Measurements from ENCODE around the gene AJM1.
"Not testable (repeated sequence)": the region's sequence is repeated elsewhere in the genome, so short reads cannot be mapped to it uniquely, and the experiment has no call there.

DNA sequence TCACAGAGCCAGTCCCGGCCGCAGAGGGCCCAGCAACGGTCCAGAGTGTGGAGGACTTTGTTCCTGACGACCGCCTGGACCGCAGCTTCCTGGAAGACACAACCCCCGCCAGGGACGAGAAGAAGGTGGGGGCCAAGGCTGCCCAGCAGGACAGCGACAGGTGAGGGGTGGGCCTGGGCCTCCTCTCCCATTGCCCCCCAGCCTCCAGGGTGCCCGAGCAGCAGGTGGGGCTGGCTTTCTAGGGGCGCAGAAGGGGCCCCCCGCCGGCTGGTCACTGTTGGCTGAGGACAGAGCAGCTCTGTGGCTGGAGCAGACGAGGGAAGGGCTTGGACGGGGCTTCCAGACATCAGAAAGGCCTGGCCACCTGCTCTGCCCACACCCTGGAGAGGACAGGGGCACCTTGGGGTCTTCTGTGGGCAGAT lies 4.4 kb upstream of the AJM1 start:
- TF ChIP-seq, protein P1, sequence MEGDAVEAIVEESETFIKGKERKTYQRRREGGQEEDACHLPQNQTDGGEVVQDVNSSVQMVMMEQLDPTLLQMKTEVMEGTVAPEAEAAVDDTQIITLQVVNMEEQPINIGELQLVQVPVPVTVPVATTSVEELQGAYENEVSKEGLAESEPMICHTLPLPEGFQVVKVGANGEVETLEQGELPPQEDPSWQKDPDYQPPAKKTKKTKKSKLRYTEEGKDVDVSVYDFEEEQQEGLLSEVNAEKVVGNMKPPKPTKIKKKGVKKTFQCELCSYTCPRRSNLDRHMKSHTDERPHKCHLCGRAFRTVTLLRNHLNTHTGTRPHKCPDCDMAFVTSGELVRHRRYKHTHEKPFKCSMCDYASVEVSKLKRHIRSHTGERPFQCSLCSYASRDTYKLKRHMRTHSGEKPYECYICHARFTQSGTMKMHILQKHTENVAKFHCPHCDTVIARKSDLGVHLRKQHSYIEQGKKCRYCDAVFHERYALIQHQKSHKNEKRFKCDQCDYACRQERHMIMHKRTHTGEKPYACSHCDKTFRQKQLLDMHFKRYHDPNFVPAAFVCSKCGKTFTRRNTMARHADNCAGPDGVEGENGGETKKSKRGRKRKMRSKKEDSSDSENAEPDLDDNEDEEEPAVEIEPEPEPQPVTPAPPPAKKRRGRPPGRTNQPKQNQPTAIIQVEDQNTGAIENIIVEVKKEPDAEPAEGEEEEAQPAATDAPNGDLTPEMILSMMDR (IDR thresholded peaks at IDR 0.05; ENCODE audit: low read depth, low read length): not testable (repeated sequence)
- not testable (repeated sequence) for TF ChIP-seq EZH2phosphoT487 (IDR thresholded peaks at IDR 0.05; ENCODE audit: low read depth)

Measured in OCI-LY3 (cell line).